Measurements from ENCODE around the gene SDK2.

SDK2 gene

DNA sequence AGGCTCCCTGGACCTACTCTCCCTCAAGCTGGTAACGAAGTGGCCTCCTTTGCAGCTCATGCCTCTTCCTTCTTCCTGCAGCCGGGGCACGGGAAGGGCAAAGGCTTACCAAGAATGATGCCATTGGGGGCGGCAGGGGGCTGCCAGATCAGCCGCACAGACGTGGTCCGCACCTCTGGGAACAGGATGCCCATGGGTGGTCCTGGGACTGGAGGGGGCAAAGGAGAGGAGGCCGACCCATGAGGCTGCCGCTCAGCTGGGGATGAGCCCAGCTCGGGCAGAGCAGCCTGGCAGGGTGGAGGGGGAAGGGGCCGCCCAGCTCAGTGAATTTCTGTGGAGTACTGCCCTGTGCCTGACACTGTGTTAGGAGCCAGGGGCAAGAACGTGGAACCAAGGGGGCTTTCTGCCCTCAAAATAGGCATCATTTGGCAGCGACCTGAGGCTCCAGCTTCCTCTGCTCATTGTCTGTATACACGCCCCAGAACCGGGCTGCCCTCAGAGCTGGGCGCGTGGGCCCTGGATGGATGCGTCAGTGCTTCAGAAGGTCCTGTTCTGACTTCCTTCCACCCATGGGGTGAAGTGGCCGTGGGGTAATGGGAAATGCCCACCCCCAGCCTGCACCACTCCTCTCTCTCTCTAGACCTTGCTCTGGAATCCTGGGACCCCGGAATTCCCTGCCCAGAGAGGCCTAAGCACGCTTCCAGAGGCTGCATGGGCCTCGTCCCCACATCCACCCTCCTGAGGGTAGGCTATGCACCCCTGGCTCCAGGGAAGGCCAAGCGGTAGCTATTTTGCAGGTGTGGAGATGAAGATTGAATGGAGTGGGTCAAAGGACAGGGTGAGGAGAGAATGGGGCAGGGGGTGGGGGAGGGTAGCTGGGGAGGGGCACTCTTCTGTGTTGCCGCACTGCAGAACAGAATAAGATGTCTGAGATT, 252.6 kb downstream of the SDK2 start:
- no peak for DNase-seq (ENCODE audit: low spot score)

DNA sequence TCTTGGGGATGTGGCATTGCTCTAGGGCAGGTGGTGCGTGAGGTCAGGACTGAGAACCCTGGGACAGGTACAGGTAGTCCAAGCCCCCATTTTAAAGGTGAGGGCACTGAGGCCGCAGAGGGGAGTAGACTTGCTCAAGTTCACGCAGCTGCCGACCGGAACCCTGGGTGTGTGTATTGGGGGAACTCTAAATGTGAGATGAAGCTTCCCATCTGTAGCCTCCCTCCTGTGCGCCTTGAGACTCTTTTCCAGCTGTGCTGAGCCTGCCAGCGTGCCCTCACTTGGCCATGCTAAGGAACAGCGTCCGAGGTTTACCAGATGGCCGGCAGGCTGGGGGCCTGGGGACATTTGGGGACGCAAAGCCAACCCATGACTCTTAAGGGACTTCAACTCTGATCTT, 253.4 kb downstream of the SDK2 start:
- DNase-seq (ENCODE audit: low spot score): no peak

DNA sequence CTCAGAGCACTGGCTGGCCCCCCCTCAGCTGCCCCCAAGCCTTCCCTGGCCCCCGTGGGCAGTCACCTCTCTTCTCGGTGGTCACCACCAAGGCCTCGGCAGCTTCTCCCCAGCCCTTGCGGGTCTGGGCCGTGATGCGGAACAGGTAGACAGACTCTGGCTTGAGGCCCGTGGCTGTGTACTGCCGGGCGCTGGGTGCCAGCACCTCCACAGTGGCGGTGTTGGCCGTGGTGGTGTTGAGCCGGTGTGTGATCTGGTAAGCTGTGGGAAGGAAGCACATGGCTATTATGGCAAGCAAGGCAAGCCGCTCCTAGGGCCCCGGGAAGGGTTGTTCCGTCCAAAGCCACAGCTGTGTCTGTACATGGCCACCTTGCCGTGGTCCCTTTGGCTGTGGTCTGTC, 254.0 kb downstream of the SDK2 start:
- DNase-seq (ENCODE audit: low spot score): no peak

DNA sequence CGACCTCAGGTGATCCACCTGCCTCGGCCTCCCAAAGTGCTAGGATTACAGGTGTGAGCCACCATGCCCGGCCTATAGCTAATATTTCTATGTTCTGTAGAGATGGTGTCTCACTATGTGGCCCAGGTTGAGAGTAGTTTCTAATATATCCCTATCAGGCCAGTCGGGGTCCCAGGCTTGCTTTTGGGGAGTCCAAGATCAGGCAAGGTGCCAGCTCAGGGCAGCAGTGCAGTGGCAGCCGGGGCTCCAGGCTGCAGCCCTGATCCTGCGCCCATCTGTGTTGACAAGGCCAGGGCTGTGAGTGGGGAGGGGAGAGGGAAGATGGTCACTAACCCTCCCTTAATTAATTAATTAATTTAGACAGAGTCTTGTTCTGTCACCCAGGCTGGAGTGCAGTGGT, 254.8 kb downstream of the SDK2 start:
- no peak for DNase-seq (ENCODE audit: low spot score)

DNA sequence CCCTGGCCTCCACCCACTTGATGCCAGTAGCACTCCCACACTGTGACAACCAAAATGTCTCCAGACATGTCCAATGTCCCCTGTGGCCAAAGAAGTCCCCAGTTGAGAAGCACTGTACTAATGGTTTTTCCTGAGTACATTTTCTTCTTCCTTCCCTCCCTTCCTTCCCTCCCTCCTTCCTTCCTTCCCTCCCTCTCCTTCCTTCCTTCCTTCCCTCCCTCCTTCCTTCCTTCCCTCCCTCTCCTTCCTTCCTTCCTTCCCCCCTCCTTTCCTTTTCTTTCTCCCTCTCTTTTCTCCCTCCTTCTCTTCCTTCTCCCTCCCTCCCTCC, 255.7 kb downstream of the SDK2 start:
- no peak for DNase-seq (ENCODE audit: low spot score)

DNA sequence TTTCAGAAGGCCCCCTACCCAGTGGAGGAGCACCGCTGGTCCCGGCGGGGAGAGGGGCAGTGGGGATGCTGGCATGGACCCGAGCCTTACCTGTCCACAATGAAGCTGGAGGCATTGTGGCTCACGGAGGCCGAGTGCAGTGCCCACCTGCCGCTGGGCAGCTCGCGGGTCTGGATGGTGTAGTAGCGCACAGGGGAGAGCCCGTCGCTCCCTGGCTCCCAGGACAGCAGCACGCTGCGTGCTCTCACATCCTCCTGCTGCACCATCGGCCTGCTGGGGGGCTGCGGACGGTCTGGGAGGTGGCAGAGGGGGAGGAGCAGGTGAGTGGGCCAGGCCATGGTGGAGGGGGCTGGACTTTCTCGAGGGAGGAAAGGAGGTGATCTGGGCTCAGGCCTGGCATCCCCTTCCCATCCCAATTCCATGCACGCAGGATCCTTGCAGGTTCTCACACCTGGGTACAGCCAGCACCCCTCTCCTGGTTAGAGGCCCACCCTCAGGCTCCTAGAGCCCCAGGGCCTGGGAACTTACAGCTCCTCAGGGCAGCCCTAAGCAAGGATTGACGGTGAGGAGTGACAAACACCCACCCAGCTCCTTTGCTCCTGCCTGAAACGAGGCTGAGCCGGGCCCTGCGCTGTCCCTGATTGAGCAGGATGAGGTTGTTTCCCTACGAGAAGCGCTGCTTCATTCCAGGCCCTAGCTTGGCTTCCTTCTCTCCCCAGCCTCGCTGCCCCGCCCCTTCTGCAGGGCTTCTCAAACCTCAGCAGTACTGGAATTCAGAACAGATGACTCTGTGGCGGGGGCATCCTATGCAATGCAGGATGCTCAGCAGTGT, 256.3 kb downstream of the SDK2 start:
- DNase-seq (ENCODE audit: low spot score): no peak

DNA sequence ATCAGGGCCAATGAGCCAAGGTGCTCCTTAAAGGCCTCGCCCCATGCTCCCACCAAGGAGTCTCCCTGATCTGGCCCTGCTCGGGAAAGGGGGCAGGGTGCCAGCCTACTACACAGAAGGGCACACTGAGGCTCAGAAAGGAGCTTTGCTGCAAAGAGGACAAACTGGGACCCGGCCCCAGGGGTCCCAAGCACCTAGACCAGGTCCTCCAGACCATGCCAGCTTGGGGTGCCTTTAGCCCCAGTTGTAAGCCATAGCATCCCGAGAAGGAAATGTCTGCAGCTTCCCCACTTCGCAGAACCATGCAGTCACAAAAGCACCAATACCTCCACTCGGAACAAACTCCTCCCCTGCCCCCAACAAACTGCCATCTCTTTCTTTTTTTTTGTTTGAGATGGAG, 257.7 kb downstream of the SDK2 start:
- no peak for DNase-seq (ENCODE audit: low spot score)

DNA sequence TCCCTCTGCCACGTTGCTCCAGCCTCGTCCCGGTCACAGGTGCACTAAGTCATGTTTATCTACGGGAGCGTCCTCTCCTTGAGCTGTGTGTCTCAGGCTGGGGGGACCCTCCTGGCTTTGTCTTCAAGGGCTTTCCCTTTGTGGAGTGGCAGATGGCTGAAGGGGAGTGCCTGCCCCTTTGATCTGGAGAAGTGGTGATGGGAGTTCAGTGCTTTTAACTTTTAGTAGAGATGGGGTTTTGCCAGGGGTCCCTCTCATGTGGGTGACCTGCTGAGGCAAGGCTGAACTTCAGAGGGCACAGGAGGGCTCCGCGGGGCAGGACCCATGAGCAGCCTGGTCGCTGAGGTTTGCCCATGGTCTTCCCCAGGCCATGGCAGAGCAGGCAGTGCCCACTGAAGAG, 259.3 kb downstream of the SDK2 start:
- no peak for DNase-seq (ENCODE audit: low spot score)

DNA sequence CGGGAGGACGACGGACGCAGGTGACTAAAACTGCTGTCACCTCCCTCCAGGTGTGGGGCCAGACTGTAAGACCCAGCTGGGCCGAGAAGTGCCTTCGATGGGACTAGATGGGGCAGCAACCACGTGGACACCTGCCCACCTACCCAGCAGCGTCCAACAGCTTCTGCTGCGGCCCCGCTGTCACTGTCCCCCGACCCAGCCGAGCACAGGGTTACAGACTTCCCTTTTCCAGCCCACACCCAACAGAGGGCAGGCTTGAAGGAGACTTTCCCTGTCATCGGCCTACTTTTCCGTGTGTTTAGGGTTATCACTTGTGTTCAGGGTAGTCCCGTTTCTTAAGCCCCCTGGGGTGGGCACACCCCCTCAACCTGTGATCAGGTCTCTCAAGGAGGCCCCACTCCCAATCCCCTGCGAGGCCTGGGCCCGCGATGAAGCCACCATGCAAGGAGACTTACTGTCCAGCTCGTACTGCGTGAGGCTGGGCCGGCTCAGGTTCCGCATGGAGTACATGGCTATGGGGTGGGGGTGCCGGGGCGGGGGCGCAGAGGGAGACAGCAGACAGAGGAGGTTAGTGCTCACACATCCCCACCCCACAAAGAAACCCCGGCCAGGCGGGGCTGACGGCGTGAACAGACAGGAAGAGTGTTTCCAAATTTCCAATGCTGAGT, 263.7 kb downstream of the SDK2 start:
- DNase-seq (ENCODE audit: low spot score): no peak

DNA sequence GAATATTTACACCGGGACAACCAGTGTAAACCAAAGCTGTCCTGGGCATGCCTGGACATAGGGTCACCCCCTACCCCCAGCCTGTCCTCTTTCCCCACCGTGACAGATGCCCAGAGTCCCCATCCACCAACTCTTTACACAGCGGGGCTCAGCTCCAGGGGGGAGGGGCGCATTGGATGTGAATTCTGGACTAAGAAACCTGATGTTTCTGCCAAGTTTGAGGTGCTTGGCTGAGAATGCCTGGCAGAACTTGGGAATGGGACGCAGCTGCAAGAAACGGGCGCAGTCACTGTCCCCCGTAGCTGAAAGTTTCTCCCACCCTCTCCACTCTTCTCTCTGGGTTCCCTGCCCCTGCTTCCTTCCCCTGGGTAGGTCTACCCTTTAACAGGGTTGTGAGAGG, 264.4 kb downstream of the SDK2 start:
- DNase-seq (ENCODE audit: low spot score): no peak

DNA sequence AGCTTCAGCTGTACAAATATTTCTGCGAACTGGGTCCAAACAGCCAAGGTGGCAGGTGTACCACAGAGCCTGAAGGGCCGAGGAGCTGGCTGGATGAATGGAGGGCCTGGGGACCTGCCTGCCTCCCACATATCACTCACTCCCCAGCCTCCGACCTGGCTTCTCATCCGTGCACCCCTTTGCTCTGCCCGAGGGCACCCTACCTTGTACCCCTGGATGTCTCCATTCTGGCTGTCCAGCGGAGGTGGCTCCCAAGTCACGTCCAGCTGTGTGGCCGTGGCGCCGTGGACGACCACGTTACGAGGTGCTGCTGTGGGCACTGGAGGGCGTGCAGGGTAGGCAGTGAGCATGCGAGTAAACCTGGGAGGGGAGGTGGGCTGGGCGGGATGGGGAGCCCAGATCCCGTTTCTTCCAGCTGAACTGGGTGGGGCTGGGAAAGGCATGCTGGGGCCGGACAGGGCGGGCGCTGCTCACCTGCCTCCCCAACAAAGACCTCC, 265.2 kb downstream of the SDK2 start:
- DNase-seq (ENCODE audit: low spot score): no peak

DNA sequence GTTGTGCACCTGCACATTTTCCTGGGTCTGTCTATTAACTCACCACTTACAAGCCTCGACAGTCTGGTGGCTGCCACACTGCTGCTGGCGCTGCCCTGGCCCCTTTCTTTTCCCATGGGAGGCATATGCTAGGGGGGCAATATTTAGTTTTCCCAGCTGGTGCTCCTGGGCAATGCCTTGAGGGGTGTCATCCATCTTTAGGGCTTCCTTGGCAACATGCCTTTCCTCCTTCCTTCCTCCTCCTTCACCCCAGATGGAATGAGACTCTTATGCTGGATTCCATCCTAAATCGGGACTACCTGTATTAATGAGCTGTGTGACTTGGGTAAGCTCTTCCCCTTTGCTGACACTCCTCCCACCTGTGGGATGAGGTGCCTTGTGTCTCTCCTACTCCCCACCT, 267.6 kb downstream of the SDK2 start:
- DNase-seq (ENCODE audit: low spot score): no peak

DNA sequence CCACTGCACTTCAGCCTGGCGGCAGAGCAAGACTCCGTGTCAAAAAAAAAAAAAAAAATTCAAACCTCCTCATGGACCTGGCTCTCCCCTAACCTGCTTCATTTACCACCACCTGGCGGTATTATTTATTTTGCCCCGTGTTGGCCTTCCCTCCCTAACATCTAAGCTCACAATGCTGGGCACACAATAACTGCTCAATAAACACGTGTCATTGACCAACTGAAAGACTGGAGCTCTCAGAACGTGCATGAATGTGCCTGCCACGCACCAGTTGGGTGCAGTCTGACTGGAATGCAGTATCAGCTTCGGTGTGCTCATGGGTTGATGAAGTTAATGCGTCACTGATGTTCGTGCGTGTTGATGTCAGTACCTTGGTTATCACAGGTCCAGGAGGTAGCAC, 268.1 kb downstream of the SDK2 start:
- no peak for DNase-seq (ENCODE audit: low spot score)

DNA sequence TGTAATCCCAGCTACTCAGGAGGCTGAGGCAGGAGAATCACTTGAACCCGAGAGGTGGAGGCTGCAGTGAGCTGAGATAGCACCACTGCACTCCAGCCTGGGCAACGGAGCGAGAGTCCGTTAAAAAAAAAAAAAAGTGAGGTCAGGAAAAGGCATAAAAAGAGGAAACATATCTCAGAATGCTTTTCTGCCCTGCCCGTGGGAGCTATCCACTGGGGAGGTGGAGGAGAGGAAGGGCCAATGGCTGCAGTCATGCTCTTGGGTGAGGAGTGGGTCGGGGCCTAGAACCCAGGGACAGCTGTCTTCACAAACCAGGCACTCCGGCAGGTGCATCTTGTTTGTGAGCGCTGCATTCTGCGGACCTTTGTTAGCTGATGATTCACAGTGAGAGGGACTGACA, 272.4 kb downstream of the SDK2 start:
- DNase-seq (ENCODE audit: low spot score): no peak

DNA sequence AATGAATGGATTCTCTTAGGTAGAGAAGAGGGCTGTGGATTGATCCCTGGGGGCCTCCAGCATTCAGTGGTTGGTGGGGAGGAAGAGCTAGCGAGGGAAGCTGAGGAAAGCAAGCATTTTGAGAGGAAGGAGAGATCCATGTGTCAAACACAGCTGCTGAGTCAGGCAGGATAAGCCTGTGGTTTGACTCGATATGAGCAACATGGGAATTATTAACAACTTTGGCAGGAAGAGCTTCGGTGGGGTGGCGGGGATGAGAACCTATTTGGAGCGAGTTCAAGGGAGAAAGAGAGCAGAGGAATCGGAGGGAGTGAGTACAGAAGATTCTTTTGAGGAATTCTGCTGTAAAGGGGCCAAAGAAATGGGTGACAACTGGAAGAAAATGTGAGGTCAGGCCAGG, 273.0 kb downstream of the SDK2 start:
- DNase-seq (ENCODE audit: low spot score): no peak

DNA sequence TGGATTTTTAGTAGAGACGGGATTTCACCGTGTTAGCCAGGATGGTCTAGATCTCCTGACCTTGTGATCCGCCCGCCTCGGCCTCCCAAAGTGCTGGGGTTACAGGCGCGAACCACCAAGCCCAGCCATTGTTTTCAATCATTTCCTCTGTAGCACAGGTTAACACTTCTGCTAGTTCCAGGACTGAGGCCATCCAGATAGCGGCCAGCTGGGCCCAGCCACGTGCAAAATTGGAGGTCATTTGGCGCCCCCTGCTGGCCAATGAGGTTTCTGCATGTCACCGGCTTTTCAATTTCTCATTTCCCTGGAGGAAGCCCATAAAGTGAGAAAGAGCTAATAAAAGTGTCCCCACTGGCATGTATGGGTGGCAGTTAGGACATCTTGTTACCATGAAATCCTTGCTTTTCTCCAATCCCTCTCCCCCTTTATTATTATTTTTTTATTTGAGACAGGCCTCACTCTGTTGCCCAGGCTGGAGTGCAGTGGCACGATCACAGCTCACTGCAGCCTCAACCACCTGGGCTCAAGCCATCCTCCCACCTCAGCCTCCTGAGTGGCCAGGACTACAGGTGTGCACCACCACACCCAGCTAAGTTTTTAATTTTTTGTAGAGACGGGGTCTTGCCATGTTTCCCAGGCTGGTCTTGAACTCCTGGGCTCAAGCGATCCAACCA, 274.3 kb downstream of the SDK2 start:
- peak; percentile 70 for DNase-seq (ENCODE audit: low spot score)

DNA sequence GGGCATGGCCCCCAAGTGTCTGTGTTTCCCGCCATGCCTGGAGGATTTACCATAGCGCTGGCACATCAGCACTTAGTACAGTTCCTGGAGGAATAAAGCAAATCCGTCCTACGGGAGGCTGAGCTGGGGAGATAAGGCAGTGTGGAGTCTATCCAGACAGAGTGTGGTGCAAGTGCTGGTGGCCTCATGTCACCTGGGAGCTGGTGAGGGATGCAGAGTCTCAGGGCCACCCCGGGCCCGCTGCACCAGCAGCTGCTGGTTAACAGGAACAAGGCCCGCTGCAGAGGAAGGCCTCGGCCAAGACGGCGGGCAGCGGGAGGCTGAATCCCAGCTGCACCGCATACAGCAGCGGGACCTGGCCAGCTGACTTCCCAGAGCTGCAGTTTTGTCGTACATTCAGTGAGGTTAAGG, 275.1 kb downstream of the SDK2 start:
- no peak for DNase-seq (ENCODE audit: low spot score)

DNA sequence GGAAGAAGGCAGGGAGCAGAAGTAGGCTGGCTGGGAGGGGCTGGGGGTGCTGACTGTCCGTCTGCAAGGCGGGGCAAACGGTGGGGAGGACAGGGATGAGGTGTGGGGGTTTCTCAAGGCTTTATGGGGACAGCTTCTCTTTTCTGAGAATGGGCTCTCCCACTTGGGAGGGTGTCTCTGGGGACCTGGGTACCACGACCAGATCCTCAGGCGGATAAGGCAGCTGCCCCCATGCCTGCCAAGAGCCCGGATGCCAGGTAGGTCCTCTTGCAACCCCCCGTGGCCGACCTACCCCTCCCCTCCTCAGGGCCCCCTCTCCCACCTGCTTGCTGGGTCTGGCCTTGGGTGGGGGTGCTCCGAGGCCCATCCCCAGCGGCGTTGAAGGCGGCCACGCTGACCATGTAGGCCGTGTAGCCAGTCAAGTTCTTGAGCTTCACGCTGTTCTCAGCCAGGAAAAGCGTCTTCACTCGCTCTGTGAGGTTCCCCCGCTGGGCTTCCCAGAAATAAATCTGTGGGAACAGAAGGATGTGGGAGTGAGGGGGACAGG, 276.1 kb downstream of the SDK2 start:
- DNase-seq (ENCODE audit: low spot score): no peak

DNA sequence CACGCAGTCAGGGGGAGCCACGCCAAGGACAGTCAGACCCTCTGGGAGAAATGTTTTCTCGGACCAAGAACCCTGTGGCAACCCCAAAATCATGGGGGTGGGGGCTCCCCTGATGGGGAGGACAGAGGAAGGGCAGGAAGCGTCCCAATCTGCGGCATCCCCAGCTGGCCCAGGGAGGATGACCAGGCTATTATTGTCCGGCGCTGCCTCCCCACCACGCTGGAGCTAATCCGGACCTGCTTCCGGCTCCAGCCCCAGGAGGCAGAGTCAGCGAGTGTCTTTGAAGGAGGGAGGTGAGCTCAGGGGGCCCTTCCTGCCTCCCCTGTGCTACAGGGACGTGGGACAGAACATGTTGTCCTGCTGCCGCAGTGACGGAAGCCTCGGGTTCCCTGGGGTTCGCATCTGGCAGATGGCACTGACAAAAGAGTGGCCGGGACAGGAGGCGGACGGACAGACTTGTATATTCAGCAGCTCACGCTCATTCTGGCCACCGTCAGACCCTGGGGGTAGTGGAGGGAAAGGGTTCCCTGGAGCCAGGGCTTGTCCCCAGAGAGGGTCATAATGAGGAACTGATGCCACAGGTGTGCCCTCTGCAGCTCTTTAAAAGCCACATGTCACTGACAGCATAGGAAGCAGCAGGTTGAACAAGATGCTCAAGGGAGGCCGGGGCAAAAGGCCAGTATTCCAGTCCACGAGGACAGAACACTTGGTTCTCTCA, 278.2 kb downstream of the SDK2 start:
- DNase-seq (ENCODE audit: low spot score): no peak

DNA sequence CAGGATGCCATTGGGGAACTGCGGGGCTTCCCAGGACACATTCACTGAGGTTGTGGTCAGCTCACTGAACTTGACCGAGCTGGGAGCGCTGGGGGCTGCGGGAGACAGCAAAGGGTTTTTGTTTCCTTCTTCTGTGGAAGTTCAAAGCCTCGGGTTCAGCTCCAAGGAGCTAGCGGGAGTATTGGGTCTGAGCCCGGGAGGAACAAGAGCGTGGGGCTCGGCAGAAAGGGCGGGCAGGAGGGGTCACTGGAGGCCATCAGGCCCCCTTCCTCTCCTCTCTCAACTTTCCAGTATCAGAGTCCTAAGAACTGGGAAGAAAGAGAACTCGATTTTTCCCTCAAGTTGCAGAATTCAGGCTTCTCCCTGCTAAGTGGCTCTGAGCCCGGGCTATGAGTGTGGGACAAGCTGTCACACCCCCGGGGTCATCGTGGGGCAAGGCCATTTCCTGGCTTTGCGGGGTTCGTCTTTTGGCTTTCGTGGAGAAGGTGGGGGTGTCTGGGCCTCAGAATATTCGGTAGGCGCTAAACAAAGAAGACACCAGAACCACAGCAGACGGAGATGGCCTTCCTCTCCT, 278.9 kb downstream of the SDK2 start:
- DNase-seq (ENCODE audit: low spot score): no peak

DNA sequence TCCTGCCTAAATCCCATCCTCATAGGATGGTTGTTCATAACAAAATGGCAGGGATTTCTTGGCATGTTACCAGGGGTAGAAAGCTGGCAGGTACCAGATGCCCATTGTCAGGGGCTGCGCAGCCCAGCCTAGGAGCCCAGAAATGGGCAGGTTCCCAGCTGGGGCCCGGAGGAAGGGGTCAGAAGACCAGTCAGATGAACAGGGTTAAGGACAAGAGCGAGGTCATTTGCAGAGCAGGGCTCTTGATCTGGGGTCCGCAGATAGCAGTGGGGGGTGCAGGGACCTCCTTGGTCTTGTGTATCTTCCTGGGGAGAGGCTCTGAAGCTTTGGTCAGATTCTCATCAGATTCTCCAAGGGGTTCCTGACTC, 280.1 kb downstream of the SDK2 start:
- no peak for DNase-seq (ENCODE audit: low spot score)
